HG03175 (cell line): ENCODE results near the gene PDCD1LG2.
"Not testable (repeated sequence)": the region's sequence is repeated elsewhere in the genome, so short reads cannot be mapped to it uniquely, and the experiment has no call there.

Source experiments
- ATAC-seq: cut with Tn5 transposase; IDR thresholded peaks from one replicate; pipeline ENCODE4 v1.9.1; 2021; ENCODE audit warnings: mild to moderate bottlenecking, moderate library complexity; ENCODE audit not compliant: unreplicated experiment

Gene PDCD1LG2

DNA sequence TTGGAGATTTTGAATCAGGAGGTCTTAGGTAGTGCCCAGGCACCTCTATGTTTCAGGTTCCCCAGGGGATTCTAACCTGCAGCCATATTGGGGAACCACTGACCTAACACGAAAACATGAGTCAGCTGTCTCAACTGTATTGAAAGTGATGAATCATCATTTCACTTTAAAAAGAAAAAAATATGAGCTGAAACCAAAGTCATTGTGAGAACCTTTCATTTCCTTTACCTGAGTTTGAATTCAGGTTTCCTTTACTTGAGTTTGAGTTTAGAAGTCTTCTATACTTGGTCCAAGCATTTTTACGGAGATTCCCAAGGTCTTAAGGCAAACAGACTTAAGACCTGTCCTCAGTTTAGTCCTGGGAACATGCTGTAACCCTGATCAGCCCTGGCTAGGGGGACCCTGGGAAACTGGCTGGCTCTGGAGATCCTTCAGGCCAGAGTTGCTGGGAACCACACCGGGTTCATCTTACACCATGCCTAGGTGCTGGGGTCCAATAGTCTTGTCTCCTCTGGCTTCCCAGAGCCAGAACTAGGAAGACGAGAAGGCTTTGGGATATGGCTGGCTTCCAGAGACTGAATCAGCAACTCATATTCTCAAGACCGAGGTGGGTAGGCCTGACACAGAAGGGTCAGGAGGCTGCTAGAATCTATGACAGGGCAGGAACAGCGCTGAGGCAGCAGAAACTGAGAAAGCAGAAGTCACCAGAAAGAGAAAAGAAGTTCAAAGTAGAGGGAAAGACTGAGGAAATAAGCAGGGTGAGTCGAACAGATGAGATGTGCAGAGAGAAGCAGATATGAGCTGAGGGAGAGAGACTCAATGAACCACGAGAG lies 16.4 kb upstream of the PDCD1LG2 start:
- peak; percentile 86 for ATAC-seq

GRCh38 chr9:5494765-5495164 lies 15.6 kb upstream of the PDCD1LG2 start:
- ATAC-seq = not testable (repeated sequence)

- ATAC-seq = no peak
These were observed 11.2 kb upstream of the PDCD1LG2 start for GRCh38 chr9:5499157-5499556.

- ATAC-seq = no peak
These were observed 10.4 kb upstream of the PDCD1LG2 start for GRCh38 chr9:5499889-5500398.

- ATAC-seq = no peak
These were observed 9.7 kb upstream of the PDCD1LG2 start for GRCh38 chr9:5500441-5501235.

GRCh38 chr9:5502553-5502952 lies 7.8 kb upstream of the PDCD1LG2 start:
- no peak for ATAC-seq

- no peak for ATAC-seq
These were observed 758 bp upstream of the PDCD1LG2 start for GRCh38 chr9:5509573-5509972.

DNA sequence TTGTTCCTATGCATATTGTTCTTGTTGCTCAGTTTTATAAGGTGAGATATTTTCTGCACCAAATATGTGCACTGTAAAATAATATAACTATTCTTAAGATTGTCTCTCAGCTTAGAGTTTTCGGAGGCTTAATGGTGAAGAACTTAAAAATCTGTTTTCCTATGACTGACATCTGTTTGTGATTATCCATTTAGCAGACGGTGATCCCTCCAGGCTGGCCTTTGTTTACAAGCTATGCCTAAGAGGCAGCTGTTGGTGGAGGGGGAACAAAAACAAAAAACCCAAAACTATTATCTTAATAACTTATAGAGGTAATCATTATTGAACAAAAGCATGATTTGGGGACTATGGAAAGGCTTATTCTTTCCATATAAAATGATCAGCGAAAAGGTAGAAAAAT lies 658 bp downstream of the PDCD1LG2 start:
- ATAC-seq = no peak

DNA sequence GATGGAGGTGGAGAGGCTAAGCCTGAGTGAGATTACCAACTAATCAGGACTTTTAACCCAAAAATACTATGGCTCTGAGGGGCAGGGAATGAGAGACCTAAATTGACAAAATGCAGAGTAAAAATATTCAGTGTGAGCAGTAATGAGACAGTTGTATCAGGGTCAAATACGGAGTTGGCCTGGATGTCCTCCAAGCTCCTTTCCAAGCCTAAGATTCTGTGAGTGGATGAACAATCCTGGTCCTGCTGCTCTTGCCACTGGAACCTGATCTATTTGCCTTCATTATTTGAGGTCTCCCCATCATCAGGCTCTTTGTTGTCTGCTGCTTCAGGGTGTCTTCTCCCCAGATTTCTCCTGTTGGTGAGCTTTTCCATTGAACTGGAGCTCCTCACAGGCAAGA lies 1.1 kb downstream of the PDCD1LG2 start:
- no peak for ATAC-seq

DNA sequence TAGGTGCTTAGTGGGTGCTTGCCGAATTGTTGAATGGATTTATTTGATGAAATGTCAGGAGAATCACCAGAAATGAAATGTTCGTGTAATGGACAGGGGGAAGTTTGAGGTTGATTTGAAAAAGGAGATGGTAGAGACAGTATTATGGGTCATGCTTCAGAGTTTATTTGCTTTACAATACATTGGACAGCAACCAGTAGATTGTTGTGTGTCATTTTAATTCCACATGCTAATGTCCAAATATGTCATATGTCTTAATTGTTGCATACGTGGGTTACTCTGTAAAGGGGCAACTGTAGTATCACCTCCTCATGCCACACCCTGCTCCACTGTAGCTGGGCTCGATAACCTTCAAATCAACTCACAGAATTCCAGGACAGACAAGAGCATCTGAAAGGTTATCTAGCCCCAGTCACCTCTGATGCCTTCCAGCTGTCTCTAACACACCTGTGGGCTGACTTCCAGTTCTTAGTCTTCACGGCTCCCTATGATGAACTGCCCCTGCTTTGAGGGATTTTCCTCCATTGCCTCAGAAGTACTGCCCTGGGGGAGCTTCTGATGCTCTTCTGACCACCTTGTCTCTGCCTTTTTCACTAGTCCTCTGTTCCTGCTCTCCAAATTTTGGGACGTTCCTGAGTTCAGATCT lies 1.7 kb downstream of the PDCD1LG2 start:
- ATAC-seq = no peak

GRCh38 chr9:5512658-5513452 lies 2.5 kb downstream of the PDCD1LG2 start:
- no peak for ATAC-seq

- ATAC-seq = no peak
These were observed 3.8 kb downstream of the PDCD1LG2 start for GRCh38 chr9:5513966-5514616.

DNA sequence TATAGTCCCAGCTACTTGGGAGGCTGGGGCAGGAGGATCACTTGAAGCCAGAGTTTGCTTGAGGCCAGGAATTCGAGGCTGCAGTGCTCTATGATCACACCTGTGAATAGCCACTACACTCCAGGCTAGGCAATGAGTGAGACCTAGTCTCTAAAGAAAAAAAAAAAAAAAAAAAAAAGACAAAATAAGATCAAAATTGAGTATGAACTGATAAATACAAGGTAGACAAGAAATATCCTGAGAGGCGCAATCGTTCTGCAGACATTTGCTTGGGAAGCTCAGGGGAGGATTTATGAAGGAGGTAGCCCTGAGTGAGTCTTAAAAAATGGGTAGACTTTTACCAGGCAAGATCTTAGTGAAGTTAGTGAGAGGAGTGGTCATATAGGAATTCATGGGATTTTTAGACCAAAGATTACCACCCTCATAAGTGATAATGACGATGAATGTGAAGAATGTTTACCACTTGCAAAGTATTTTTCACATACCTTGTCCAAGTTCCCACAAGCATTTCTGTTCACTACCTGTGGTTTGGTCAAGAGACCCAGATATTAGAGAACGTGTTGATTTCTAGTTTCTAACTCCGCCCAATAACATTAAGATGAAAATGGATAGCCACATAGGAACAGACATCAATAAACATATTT lies 4.4 kb downstream of the PDCD1LG2 start:
- no peak for ATAC-seq

DNA sequence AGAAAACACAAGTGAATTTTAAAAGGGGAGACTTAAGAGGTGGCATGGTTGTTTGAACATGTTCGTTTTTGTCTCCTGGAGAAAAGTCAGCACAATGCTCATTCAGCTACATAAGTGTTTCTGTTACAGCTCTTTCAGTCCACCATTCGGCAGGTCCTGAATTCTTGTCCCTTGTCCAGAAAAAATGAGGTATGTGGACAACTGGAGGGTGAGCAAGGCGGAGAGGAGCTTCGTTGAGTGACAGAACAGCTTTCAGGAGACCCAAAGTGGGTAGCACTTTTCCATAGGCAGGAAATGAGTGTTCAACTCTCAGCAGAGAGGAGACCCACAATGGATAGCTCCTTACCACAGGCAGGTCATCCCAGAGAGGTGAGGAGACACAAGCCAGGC lies 4.9 kb downstream of the PDCD1LG2 start:
- ATAC-seq = no peak

DNA sequence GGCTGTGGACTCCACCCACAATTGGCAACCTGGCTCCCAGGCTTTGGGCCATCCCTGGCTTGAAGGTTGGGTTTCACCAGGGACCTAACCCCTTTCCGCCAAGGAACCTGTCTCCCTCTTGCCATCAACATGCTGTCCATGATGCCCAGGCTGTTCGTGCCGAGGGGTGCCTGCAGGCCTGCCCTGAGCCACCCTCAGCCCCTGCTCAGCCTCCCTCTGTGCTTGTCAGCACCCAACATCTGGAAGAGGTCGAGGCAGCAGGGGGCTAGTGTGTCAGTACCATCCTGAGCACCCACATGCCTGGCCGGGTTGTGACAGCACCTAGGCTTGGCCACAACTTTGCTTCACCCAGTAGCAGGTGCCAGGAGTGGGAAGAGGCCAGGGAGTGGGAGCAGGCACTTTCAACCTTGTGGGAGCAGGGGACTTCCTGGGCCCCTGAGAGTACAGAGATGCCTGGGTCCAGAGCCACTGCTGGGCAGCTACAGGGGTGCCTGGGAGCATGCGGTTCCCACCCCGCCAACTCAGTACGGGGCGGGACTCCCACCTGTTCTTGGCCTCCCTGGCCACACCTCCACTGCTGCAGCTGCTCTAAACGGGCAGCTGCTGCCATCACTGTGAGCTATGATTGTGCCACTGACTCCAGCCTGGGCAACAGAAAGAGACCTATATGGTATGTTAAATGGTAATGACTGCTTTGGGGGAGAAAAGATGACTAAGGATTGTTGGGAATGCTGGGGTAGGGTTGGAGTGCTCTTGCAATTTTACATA lies 6.3 kb downstream of the PDCD1LG2 start:
- no peak for ATAC-seq

- peak; percentile 65 for ATAC-seq
These were observed 8.0 kb downstream of the PDCD1LG2 start for GRCh38 chr9:5518171-5518936.

GRCh38 chr9:5518937-5519319 lies 8.6 kb downstream of the PDCD1LG2 start:
- peak; percentile 19 for ATAC-seq

- ATAC-seq = no peak
These were observed 13.8 kb downstream of the PDCD1LG2 start for GRCh38 chr9:5524090-5524489.
